A172 (cell line): Measurements from ENCODE around the gene XRCC6. TPM values are rescaled to one million over a fixed set of nuclear protein-coding genes. Genes with fewer than 3 reads are reported as not detected.
"Not testable (repeated sequence)": the region's sequence is repeated elsewhere in the genome, so short reads cannot be mapped to it uniquely, and the experiment has no call there.

Experiments used
- DNase-seq: peaks from one replicate; pipeline ENCODE4 v3.0.0-alpha.2; 2015; ENCODE audit warnings: low spot score
- total RNA-seq: library from RNA; depleted of rRNA; stranded (reverse); fragments of >200 nt; shearing (Covaris generic); gene quantifications from 2 replicates; pipeline ENCODE4 v1.2.3, GENCODE V29; 2014

Gene XRCC6
- total RNA-seq, 1 experiment from 2014 or later: 394 TPM

- no peak for DNase-seq
Measured at GRCh38 chr22:41598891-41599635, 22.0 kb upstream of the XRCC6 start.

- no peak for DNase-seq
Measured at GRCh38 chr22:41600976-41601375, 20.1 kb upstream of the XRCC6 start.

- no peak for DNase-seq
Measured at GRCh38 chr22:41603873-41604332, 17.2 kb upstream of the XRCC6 start.

- DNase-seq: no peak
Measured at GRCh38 chr22:41608386-41608785, 12.7 kb upstream of the XRCC6 start.

- DNase-seq: no peak
Measured at GRCh38 chr22:41612603-41613306, 8.3 kb upstream of the XRCC6 start.

GRCh38 chr22:41613456-41613855 lies 7.6 kb upstream of the XRCC6 start:
- no peak for DNase-seq

GRCh38 chr22:41619979-41620588 lies 1.0 kb upstream of the XRCC6 start:
- no peak for DNase-seq

- no peak for DNase-seq
Measured at GRCh38 chr22:41620589-41621098, 451 bp upstream of the XRCC6 start, which contains the start of gene DESI1. Gene DESI1, minus strand, starts transcription at chr22:41621043. Its CDS starts 204 bp downstream, at chr22:41620839.

- no peak for DNase-seq
Measured at GRCh38 chr22:41621911-41622179, 750 bp downstream of the XRCC6 start.

- no peak for DNase-seq
Measured at GRCh38 chr22:41625577-41625976, 4.5 kb downstream of the XRCC6 start.

- DNase-seq: not testable (repeated sequence)
Measured at GRCh38 chr22:41631115-41631514, 10.0 kb downstream of the XRCC6 start.

- not testable (repeated sequence) for DNase-seq
Measured at GRCh38 chr22:41631615-41632014, 10.5 kb downstream of the XRCC6 start.

- not testable (repeated sequence) for DNase-seq
Measured at GRCh38 chr22:41634610-41635009, 13.5 kb downstream of the XRCC6 start.

- peak; percentile 79 for DNase-seq
Measured at GRCh38 chr22:41636467-41636866, 15.4 kb downstream of the XRCC6 start.

- DNase-seq: not testable (repeated sequence)
Measured at GRCh38 chr22:41637623-41638022, 16.5 kb downstream of the XRCC6 start.

GRCh38 chr22:41638124-41638523 lies 17.0 kb downstream of the XRCC6 start:
- no peak for DNase-seq

- DNase-seq: no peak
Measured at GRCh38 chr22:41638748-41639147, 17.7 kb downstream of the XRCC6 start.

GRCh38 chr22:41641854-41642253 lies 20.8 kb downstream of the XRCC6 start:
- no peak for DNase-seq

GRCh38 chr22:41642331-41643110 lies 21.4 kb downstream of the XRCC6 start:
- no peak for DNase-seq

GRCh38 chr22:41647771-41648170 lies 26.7 kb downstream of the XRCC6 start:
- no peak for DNase-seq

GRCh38 chr22:41648432-41648831 lies 27.3 kb downstream of the XRCC6 start:
- no peak for DNase-seq

GRCh38 chr22:41650229-41650628 lies 29.1 kb downstream of the XRCC6 start:
- no peak for DNase-seq
